HEK293 (cell line): ENCODE results near the gene SSH3.

Experiments used
- CTCF ChIA-PET: fragments of 350-600 bp; formaldehyde crosslinking; extraction: SDS; loops from one replicate; lab custom pipeline; 2021; ENCODE audit warnings: antibody characterized with exemption; lab: Yijun Ruan, JAX
- POLR2A ChIA-PET: fragments of 300-600 bp; formaldehyde crosslinking; extraction: SDS; loops from one replicate; lab custom pipeline; 2020; ENCODE audit warnings: antibody characterized with exemption, inconsistent platforms; lab: Yijun Ruan, JAX
- H3K27ac ChIP-seq: fragments of 200-500 bp; sonication (Bioruptor generic); 2 replicates; pipeline ENCODE4 v1.5.1; 2014; ENCODE audit warnings: low read depth, low read length, control low read depth, inconsistent platforms; ENCODE audit errors: extremely low read depth
- H3K36me3 ChIP-seq, 2 experiments: fragments of 200-500 bp in 1 of 2; sonication (Bioruptor generic) in 1 of 2; 1 replicate in 1 of 2; 2 replicates in 1 of 2; pipeline ENCODE4 v1.5.1; 2014 to 2017; ENCODE audit warnings: inconsistent platforms in 2 of 2, low read length in 2 of 2; ENCODE audit not compliant: control insufficient read depth in 2 of 2, insufficient read depth in 1 of 2
- H3K4me1 ChIP-seq: fragments of 200-500 bp; sonication (Bioruptor generic); 2 replicates; pipeline ENCODE4 v1.5.1; 2014; ENCODE audit warnings: mild to moderate bottlenecking, low read length, inconsistent platforms; ENCODE audit not compliant: control insufficient read depth, insufficient read depth
- H3K4me3 ChIP-seq: 2 replicates; pipeline ENCODE4 v1.5.1; 2011; ENCODE audit warnings: low read depth, mild to moderate bottlenecking, control low read depth, low read length, moderate library complexity
- H3K9me3 ChIP-seq: fragments of 200-500 bp; sonication (Bioruptor generic); 2 replicates; pipeline ENCODE4 v1.5.1; 2014; ENCODE audit warnings: low read depth, low read length, inconsistent platforms; ENCODE audit not compliant: control insufficient read depth, insufficient read depth
- MYNN ChIP-seq: fragments of 450-650 bp; formaldehyde crosslinking; IDR thresholded peaks from 2 replicates; pipeline ENCODE4 v1.5.1; 2016; ENCODE audit warnings: missing biosample characterization, missing genetic modification characterization, borderline replicate concordance
- MZF1 ChIP-seq: fragments of 450-650 bp; formaldehyde crosslinking; IDR thresholded peaks from 2 replicates; pipeline ENCODE4 v1.5.1; 2017; ENCODE audit warnings: missing biosample characterization, missing genetic modification characterization, borderline replicate concordance
- WT1 ChIP-seq: fragments of 450-650 bp; formaldehyde crosslinking; IDR thresholded peaks from 2 replicates; pipeline ENCODE4 v1.5.1; 2016; ENCODE audit warnings: missing biosample characterization, missing genetic modification characterization
- ZBTB11 ChIP-seq: fragments of 450-650 bp; formaldehyde crosslinking; conservative IDR thresholded peaks from 2 replicates; pipeline ENCODE4 v1.5.1; 2016; ENCODE audit warnings: low read depth, missing biosample characterization, missing genetic modification characterization
- ZBTB49 ChIP-seq: fragments of 450-650 bp; formaldehyde crosslinking; IDR thresholded peaks from 2 replicates; pipeline ENCODE4 v1.5.1; 2016; ENCODE audit warnings: missing biosample characterization, missing genetic modification characterization, low read depth
- ZBTB6 ChIP-seq: fragments of 450-650 bp; formaldehyde crosslinking; IDR thresholded peaks from 2 replicates; pipeline ENCODE4 v1.5.1; 2017; ENCODE audit warnings: missing biosample characterization, missing genetic modification characterization
- ZEB2 ChIP-seq: fragments of 450-650 bp; formaldehyde crosslinking; IDR thresholded peaks from 2 replicates; pipeline ENCODE4 v1.5.1; 2016; ENCODE audit warnings: missing biosample characterization, missing genetic modification characterization
- ZFP69B ChIP-seq: fragments of 450-650 bp; formaldehyde crosslinking; IDR thresholded peaks from 2 replicates; pipeline ENCODE4 v1.5.1; 2016; ENCODE audit warnings: missing biosample characterization, missing genetic modification characterization
- ZNF133 ChIP-seq: fragments of 450-650 bp; formaldehyde crosslinking; IDR thresholded peaks from 2 replicates; pipeline ENCODE4 v1.5.1; 2016; ENCODE audit warnings: missing biosample characterization, missing genetic modification characterization
- ZNF292 ChIP-seq: fragments of 450-650 bp; formaldehyde crosslinking; IDR thresholded peaks from 2 replicates; pipeline ENCODE4 v1.5.1; 2016; ENCODE audit warnings: low read depth, missing biosample characterization, missing genetic modification characterization, borderline replicate concordance
- ZNF311 ChIP-seq: fragments of 450-650 bp; formaldehyde crosslinking; IDR thresholded peaks from 2 replicates; pipeline ENCODE4 v1.5.1; 2017; ENCODE audit warnings: missing biosample characterization, missing genetic modification characterization, borderline replicate concordance
- ZNF449 ChIP-seq: fragments of 450-650 bp; formaldehyde crosslinking; IDR thresholded peaks from 2 replicates; pipeline ENCODE4 v1.5.1; 2017; ENCODE audit warnings: missing biosample characterization, mild to moderate bottlenecking, missing genetic modification characterization, moderate library complexity
- ZNF48 ChIP-seq: fragments of 450-650 bp; formaldehyde crosslinking; IDR thresholded peaks from 2 replicates; pipeline ENCODE4 v1.5.1; 2016; ENCODE audit warnings: missing biosample characterization, missing genetic modification characterization
- ZNF521 ChIP-seq: fragments of 450-650 bp; formaldehyde crosslinking; IDR thresholded peaks from 2 replicates; pipeline ENCODE4 v1.5.1; 2017; ENCODE audit warnings: missing biosample characterization, mild to moderate bottlenecking, missing genetic modification characterization
- ZNF623 ChIP-seq: fragments of 450-650 bp; formaldehyde crosslinking; IDR thresholded peaks from 2 replicates; pipeline ENCODE4 v1.5.1; 2016; ENCODE audit warnings: missing biosample characterization, missing genetic modification characterization
- ZNF629 ChIP-seq: fragments of 450-650 bp; formaldehyde crosslinking; IDR thresholded peaks from 2 replicates; pipeline ENCODE4 v1.5.1; 2017; ENCODE audit warnings: missing biosample characterization, missing genetic modification characterization
- ZNF670 ChIP-seq: fragments of 450-650 bp; formaldehyde crosslinking; IDR thresholded peaks from 2 replicates; pipeline ENCODE4 v1.5.1; 2016; ENCODE audit warnings: missing biosample characterization, missing genetic modification characterization, low read depth
- ZNF785 ChIP-seq: fragments of 450-650 bp; formaldehyde crosslinking; IDR thresholded peaks from 2 replicates; pipeline ENCODE4 v1.5.1; 2016; ENCODE audit warnings: missing biosample characterization, missing genetic modification characterization
- ZNF830 ChIP-seq: fragments of 450-650 bp; IDR thresholded peaks from 2 replicates; pipeline ENCODE4 v1.5.0; 2018; ENCODE audit warnings: missing biosample characterization, missing genetic modification characterization, low read depth, mild to moderate bottlenecking, moderate library complexity
- ZNF837 ChIP-seq: fragments of 450-650 bp; formaldehyde crosslinking; IDR thresholded peaks from 2 replicates; pipeline ENCODE4 v1.5.1; 2016; ENCODE audit warnings: missing biosample characterization, missing genetic modification characterization
- ZNF843 ChIP-seq: fragments of 450-650 bp; formaldehyde crosslinking; IDR thresholded peaks from 2 replicates; pipeline ENCODE4 v1.5.1; 2016; ENCODE audit warnings: missing biosample characterization, missing genetic modification characterization
- ZSCAN23 ChIP-seq: fragments of 450-650 bp; formaldehyde crosslinking; IDR thresholded peaks from 2 replicates; pipeline ENCODE4 v1.5.1; 2016; ENCODE audit warnings: missing biosample characterization, missing genetic modification characterization

SSH3 gene

GRCh38 chr11:67282876-67283371, 20.4 kb upstream of the SSH3 start (continued):
- TF ChIP-seq MZF1 (no peak), ZEB2 (tag by site-specific recombination) (no peak), ZNF311 (tag by site-specific recombination) (no peak), ZNF843 (tag by site-specific recombination) (no peak)

- H3K4me1 ChIP-seq: no peaks in the 10 kb centered on the region
- H3K9me3 ChIP-seq: no peaks in the 10 kb centered on the region
- CTCF ChIA-PET: interaction anchor here (0.6 to 2.1 kb wide), 5 partner anchors 15 to 99 kb away, joined by 3 to 12 read pairs (median 3); no protein-coding TSS in a partner anchor
- POLR2A ChIA-PET: interaction anchor here (0.8 to 0.9 kb wide), 2 partner anchors 34 to 44 kb away, joined by 3 read pairs; no protein-coding TSS in a partner anchor
- H3K4me3 ChIP-seq: no peak overlapping the region
- no peak overlapping the region for H3K27ac ChIP-seq
- TF ChIP-seq ZBTB11 (tag by site-specific recombination): no peak
- TF ChIP-seq ZFP69B: no peak
- no peak for TF ChIP-seq ZNF521 (tag by site-specific recombination)
- no peak for TF ChIP-seq ZNF133 (tag by site-specific recombination)
- no peak for TF ChIP-seq ZNF48 (tag by site-specific recombination)
- no peak for TF ChIP-seq ZNF785 (tag by site-specific recombination)
- no peak for TF ChIP-seq ZNF629
- no peak for TF ChIP-seq ZNF449 (tag by site-specific recombination)
- TF ChIP-seq MYNN (tag by site-specific recombination): no peak
- no peak for TF ChIP-seq ZNF837 (tag by site-specific recombination)
- TF ChIP-seq ZNF623 (tag by site-specific recombination): no peak
- no peak for TF ChIP-seq ZSCAN23 (tag by site-specific recombination)
- TF ChIP-seq WT1 (tag by site-specific recombination): no peak
- no peak for TF ChIP-seq ZBTB6 (tag by site-specific recombination)
- no peak for TF ChIP-seq ZBTB49 (tag by site-specific recombination)
- TF ChIP-seq ZNF830: no peak
- no peak for TF ChIP-seq ZNF292 (tag by site-specific recombination)
- no peak for TF ChIP-seq ZNF670 (tag by site-specific recombination)
- TF ChIP-seq, all 188 proteins: peak for 0
- H3K36me3 ChIP-seq: peaks cover 0 to 87% of the 10 kb centered on the region in 2 experiments; a peak in 2 of 3 replicates
Observed at GRCh38 chr11:67283481-67283963, 19.8 kb upstream of the SSH3 start.
